WTC11 (cell line): ENCODE data around the gene AADAC.
"Not testable (repeated sequence)": the region's sequence is repeated elsewhere in the genome, so short reads cannot be mapped to it uniquely, and the experiment has no call there.

Source experiments
- AFF4 ChIP-seq: sonication (generic); formaldehyde crosslinking; IDR thresholded peaks from 2 replicates; pipeline ENCODE4 v1.8.1; 2023; ENCODE audit warnings: mild to moderate bottlenecking, missing genetic modification reagents, borderline replicate concordance
- ATF3 ChIP-seq: sonication (generic); formaldehyde crosslinking; conservative IDR thresholded peaks from 2 replicates; pipeline ENCODE4 v1.8.1; 2022; ENCODE audit warnings: mild to moderate bottlenecking, missing genetic modification reagents
- CTCF ChIP-seq: fragments of 200-600 bp; IDR thresholded peaks from 2 replicates; pipeline ENCODE4 v1.8.0; 2022; ENCODE audit warnings: antibody characterized with exemption
- ELF4 ChIP-seq: sonication (generic); formaldehyde crosslinking; IDR thresholded peaks from 2 replicates; pipeline ENCODE4 v1.8.1; 2022; ENCODE audit warnings: low read depth, mild to moderate bottlenecking, moderate library complexity, missing genetic modification reagents
- HMGXB4 ChIP-seq: sonication (generic); formaldehyde crosslinking; IDR thresholded peaks from 2 replicates; pipeline ENCODE4 v1.8.1; 2023; ENCODE audit warnings: mild to moderate bottlenecking, moderate library complexity, missing genetic modification reagents
- KAT7 ChIP-seq: sonication (generic); formaldehyde crosslinking; IDR thresholded peaks from 2 replicates; pipeline ENCODE4 v1.8.1; 2023; ENCODE audit warnings: missing genetic modification reagents, mild to moderate bottlenecking, borderline replicate concordance
- MAX ChIP-seq: sonication (generic); formaldehyde crosslinking; IDR thresholded peaks from 2 replicates; pipeline ENCODE4 v1.8.0; 2022; ENCODE audit warnings: mild to moderate bottlenecking, missing genetic modification reagents
- NFYB ChIP-seq: sonication (generic); formaldehyde crosslinking; conservative IDR thresholded peaks from 2 replicates; pipeline ENCODE4 v1.8.0; 2022; ENCODE audit warnings: low read depth, missing genetic modification reagents
- PRDM15 ChIP-seq: sonication (generic); formaldehyde crosslinking; IDR thresholded peaks from 2 replicates; pipeline ENCODE4 v1.8.0; 2022; ENCODE audit warnings: missing genetic modification reagents
- SMAD4 ChIP-seq: sonication (generic); formaldehyde crosslinking; IDR thresholded peaks from 2 replicates; pipeline ENCODE4 v1.8.0; 2022; ENCODE audit warnings: mild to moderate bottlenecking, missing genetic modification reagents
- TCF7 ChIP-seq: sonication (generic); formaldehyde crosslinking; IDR thresholded peaks from 2 replicates; pipeline ENCODE4 v1.8.0; 2022; ENCODE audit warnings: mild to moderate bottlenecking, low read depth, missing genetic modification reagents, moderate library complexity
- TP53 ChIP-seq: sonication (generic); formaldehyde crosslinking; IDR thresholded peaks from 2 replicates; pipeline ENCODE4 v1.8.1; 2023; ENCODE audit warnings: mild to moderate bottlenecking, missing genetic modification reagents
- ZNF232 ChIP-seq: sonication (generic); formaldehyde crosslinking; IDR thresholded peaks from 2 replicates; pipeline ENCODE4 v1.8.0; 2022; ENCODE audit warnings: mild to moderate bottlenecking, missing genetic modification reagents
- ZNF263 ChIP-seq: sonication (generic); formaldehyde crosslinking; IDR thresholded peaks from 2 replicates; pipeline ENCODE4 v1.8.1; 2022; ENCODE audit warnings: low read depth, mild to moderate bottlenecking, moderate library complexity, missing genetic modification reagents

GRCh38 chr3:151790763-151791162 lies 23.2 kb upstream of the AADAC start:
- not testable (repeated sequence) for TF ChIP-seq MAX (CRISPR knock-in tag); CTCF; ELF4 (CRISPR knock-in tag); NFYB; TP53 (CRISPR knock-in tag); ZNF263 (CRISPR knock-in tag); ZNF232; KAT7 (CRISPR knock-in tag); HMGXB4; AFF4 (CRISPR knock-in tag); TCF7 (CRISPR knock-in tag); SMAD4 (CRISPR knock-in tag); ATF3; PRDM15 (CRISPR knock-in tag)
